Ovary (tissue), 9 donors: Measurements from ENCODE around the gene NACA2. TPM values are rescaled to one million over a fixed set of nuclear protein-coding genes. Genes with fewer than 3 reads are reported as not detected.
"Not testable (repeated sequence)": the region's sequence is repeated elsewhere in the genome, so short reads cannot be mapped to it uniquely, and the experiment has no call there.

Experiments used
- DNase-seq, 5 donors: peaks; one replicate each; pipeline ENCODE4 v3.0.0-alpha.2; 2019 to 2020
- H3K27ac ChIP-seq, 2 donors: fragments of 200-600 bp; one replicate each; pipeline versions ENCODE4 v1.5.1 to v1.8.0; 2019 to 2022
- H3K27me3 ChIP-seq: fragments of 200-600 bp; one replicate; pipeline ENCODE4 v1.8.0; 2022
- H3K36me3 ChIP-seq: fragments of 200-600 bp; sonication (generic); one replicate; pipeline ENCODE4 v1.5.1; 2019
- H3K4me1 ChIP-seq: one replicate; pipeline ENCODE4 v1.8.1; 2013; ENCODE audit warnings: mild to moderate bottlenecking, moderate library complexity; ENCODE audit not compliant: insufficient read depth
- H3K4me3 ChIP-seq: fragments of 200-600 bp; sonication (generic); one replicate; pipeline ENCODE4 v1.5.1; 2017
- H3K9me3 ChIP-seq, 2 donors: fragments of 200-600 bp in 1 of 2; sonication (generic) in 1 of 2; one replicate each; pipeline versions ENCODE4 v1.5.1 to v1.8.1; 2013 to 2019; ENCODE audit warnings: mild to moderate bottlenecking in 1 of 2, moderate library complexity in 1 of 2
- CTCF ChIP-seq, 3 donors: fragments of 450-650 bp in 2 of 3; fragments of 200-600 bp in 1 of 3; IDR thresholded peaks; one replicate each; pipeline versions ENCODE4 v1.5.1 to v1.8.0; 2016 to 2022; ENCODE audit warnings: antibody characterized with exemption in 3 of 3, mild to moderate bottlenecking in 1 of 3
- EP300 ChIP-seq: sonication (generic); formaldehyde crosslinking; IDR thresholded peaks from one replicate; pipeline ENCODE4 v1.6.1; 2017; ENCODE audit warnings: antibody characterized with exemption
- POLR2A ChIP-seq: fragments of 450-650 bp; IDR thresholded peaks from one replicate; pipeline ENCODE4 v1.6.1; 2017; ENCODE audit warnings: antibody characterized with exemption, mild to moderate bottlenecking, moderate library complexity
- WGBS, 3 donors: extraction: QIAGEN DNeasy Blood & Tissue Kit in 1 of 3; methylation state at CpG; one replicate each; pipeline versions ENCODE4 v1.1.5 to v1.1.7; 2013 to 2017; 5-methylcytosine and 5-hydroxymethylcytosine counted together
- intact Hi-C, 4 donors: fragments of 100-400 bp; cut with DNase I; formaldehyde crosslinking; loops; one replicate each; pipeline versions ENCODE4 v1.11.0 to v1.15.1; 2022 to 2023
- polyA plus RNA-seq, 2 donors: library from polyadenylated mRNA; stranded (reverse); fragments of 200-250 nt in 1 of 2; fragments of 350-450 nt in 1 of 2; fragmentation: Illumina TruSeq in 1 of 2; extraction: RNeasy Lipid Tissue Mini Kit (QIAGEN cat#74804) in 1 of 2; gene quantifications; one replicate each; pipeline ENCODE4 v1.2.3, GENCODE V29; 2013 to 2014
- total RNA-seq, 7 donors: library from RNA; depleted of rRNA in 2 of 7; stranded (reverse); fragments of >200 nt in 2 of 7; fragmentation: NEBNext Ultra II Directional in 3 of 7; extraction: Animal tissue kit (Norgen Biotek cat#: 25700) in 3 of 7; gene quantifications; one replicate each; pipeline versions ENCODE4 v1.1.0 to v1.2.4, GENCODE V29; 2016 to 2023
- donor health status: DM: no; HTN: no; CAD: no; lungs with moderate emphysema.
- donor health status: DM: no; HTN: no; CAD: no.
- donor health status: Bipolar disorder and iron deficiency.
- donor health status: DM: yes; HTN: yes; CAD: no.
- donor health status: DM: no; HTN: no; CAD: no.
- donor health status: DM: yes; HTN: yes; CAD: no.

Gene NACA2
- total and polyA plus RNA-seq, 9 donors, result not detected

- Histone ChIP-seq H3K27ac (no peak overlapping the region), H3K9me3 (peaks cover 0 to 3% of the 10 kb centered on the region in 2 donors), H3K27me3 (no peaks in the 10 kb centered on the region), H3K36me3 (no peaks in the 10 kb centered on the region), H3K4me1 (no peaks in the 10 kb centered on the region), H3K4me3 (no peak overlapping the region)
- 74 to 88% (median 87%) methylated on average over 5 of the region's 5 CpGs for WGBS, 3 donors
- DNase-seq, result no peak
- TF ChIP-seq EP300 (no peak), CTCF (IDR thresholded peaks at IDR 0.05) (no peak), POLR2A (no peak)
- intact Hi-C loops, result no loop called here
Observed at GRCh38 chr17:61634942-61635538, 44.0 kb upstream of the NACA2 start.

GRCh38 chr17:61634011-61634539 lies 43.1 kb upstream of the NACA2 start:
- Histone ChIP-seq H3K27me3 (no peaks in the 10 kb centered on the region), H3K4me1 (no peaks in the 10 kb centered on the region), H3K36me3 (no peaks in the 10 kb centered on the region), H3K4me3 (no peak overlapping the region), H3K27ac (no peak overlapping the region), H3K9me3 (peaks cover 0 to 3% of the 10 kb centered on the region in 2 donors)
- TF ChIP-seq EP300 (no peak), POLR2A (no peak), CTCF (IDR thresholded peaks at IDR 0.05) (no peak)
- intact Hi-C loops, result no loop called here
- DNase-seq, result no peak

GRCh38 chr17:61632826-61633225 lies 41.8 kb upstream of the NACA2 start:
- no peak for DNase-seq
- Histone ChIP-seq H3K27me3 (no peaks in the 10 kb centered on the region), H3K36me3 (no peaks in the 10 kb centered on the region), H3K4me3 (no peak overlapping the region), H3K4me1 (no peaks in the 10 kb centered on the region), H3K9me3 (peaks cover 0 to 3% of the 10 kb centered on the region in 2 donors), H3K27ac (no peak overlapping the region)
- TF ChIP-seq CTCF (IDR thresholded peaks at IDR 0.05) (no peak), EP300 (no peak), POLR2A (no peak)
- intact Hi-C loops, result no loop called here
- 82 to 97% (median 93%) methylated on average over 1 of the region's 1 CpG for WGBS, 3 donors

GRCh38 chr17:61631800-61632199 lies 40.8 kb upstream of the NACA2 start:
- 65 to 94% (median 92%) methylated on average over 1 of the region's 1 CpG for WGBS, 3 donors
- peaks cover 0 to 3% of the 10 kb centered on the region in 2 donors for H3K9me3 ChIP-seq
- no peaks in the 10 kb centered on the region for H3K27me3 ChIP-seq
- no peak for TF ChIP-seq EP300
- TF ChIP-seq CTCF (IDR thresholded peaks at IDR 0.05), result no peak
- no peak for TF ChIP-seq POLR2A
- H3K27ac ChIP-seq, result no peak overlapping the region
- no peak overlapping the region for H3K4me3 ChIP-seq
- no peak for DNase-seq
- no peaks in the 10 kb centered on the region for H3K4me1 ChIP-seq
- H3K36me3 ChIP-seq, result no peaks in the 10 kb centered on the region
- intact Hi-C loops, result no loop called here

- H3K27me3 ChIP-seq, H3K4me1 ChIP-seq, DNase-seq, H3K36me3 ChIP-seq, H3K9me3 ChIP-seq, intact Hi-C loops, H3K27ac ChIP-seq, H3K4me3 ChIP-seq: not testable (repeated sequence)
- 69 to 83% (median 72%) methylated on average over 4 of the region's 4 CpGs for WGBS, 3 donors
Observed at GRCh38 chr17:61628158-61628557, 37.1 kb upstream of the NACA2 start.
